IMR-90 (cell line): ENCODE results near the gene PLD3. TPM values are rescaled to one million over a fixed set of nuclear protein-coding genes. Genes with fewer than 3 reads are reported as not detected.

Experiments
- ATAC-seq: fragments of 200-7000 bp; cut with Tn5 transposase; 2 replicates; pipeline ENCODE4 v1.9.1; 2020; ENCODE audit warnings: low read depth, mild to moderate bottlenecking, moderate library complexity
- BruUV-seq: library from RNA; stranded (reverse); fragments of 400-500 nt; replicated peaks from 2 replicates; lab custom pipeline; 2021; lab: Mats Ljungman, UMichigan
- CTCF ChIA-PET: fragments of 300-600 bp; formaldehyde crosslinking; extraction: SDS; loops from one replicate; lab custom pipeline; 2021; ENCODE audit warnings: antibody characterized with exemption; lab: Yijun Ruan, JAX
- POLR2A ChIA-PET: fragments of 300-600 bp; sonication (Branson Sonifier 250); formaldehyde crosslinking; loops from one replicate; lab custom pipeline; 2022; ENCODE audit warnings: antibody characterized with exemption; ENCODE audit not compliant: unreplicated experiment; lab: Charles Lee
- DNase-seq: peaks from one replicate; pipeline ENCODE4 v3.0.0; 2013
- H2AFZ ChIP-seq: replicated peaks from 2 replicates; pipeline ENCODE3; 2013; ENCODE audit warnings: low read length, mild to moderate bottlenecking; ENCODE audit not compliant: poor library complexity
- H2AK5ac ChIP-seq: 2 replicates; pipeline ENCODE4 v1.6.1; 2013; ENCODE audit warnings: low read depth, low read length, inconsistent platforms
- H2AK9ac ChIP-seq: replicated peaks from 2 replicates; pipeline ENCODE3; 2013; ENCODE audit warnings: mild to moderate bottlenecking, low read depth, low read length, moderate library complexity; ENCODE audit not compliant: poor library complexity
- H2BK120ac ChIP-seq: 2 replicates; pipeline ENCODE4 v1.6.1; 2013; ENCODE audit warnings: low read depth, low read length, inconsistent platforms
- H2BK15ac ChIP-seq: 3 replicates; pipeline ENCODE4 v1.6.1; 2013; ENCODE audit warnings: low read depth, low read length, inconsistent platforms
- H2BK20ac ChIP-seq: 2 replicates; pipeline ENCODE4 v1.6.1; 2013; ENCODE audit warnings: low read depth, mild to moderate bottlenecking, inconsistent platforms, low read length, moderate library complexity
- H2BK5ac ChIP-seq: 2 replicates; pipeline ENCODE4 v1.6.1; 2013; ENCODE audit warnings: mild to moderate bottlenecking, low read depth, low read length, inconsistent platforms; ENCODE audit not compliant: poor library complexity, severe bottlenecking
- H3K14ac ChIP-seq: replicated peaks from 2 replicates; pipeline ENCODE4 v1.6.1; 2013; ENCODE audit warnings: low read depth, low read length, inconsistent platforms
- H3K18ac ChIP-seq: 2 replicates; pipeline ENCODE4 v1.6.1; 2013; ENCODE audit warnings: low read depth, low read length, control low read depth
- H3K23ac ChIP-seq: 2 replicates; pipeline ENCODE4 v1.6.1; 2013; ENCODE audit warnings: low read depth, low read length, inconsistent platforms
- H3K27ac ChIP-seq: 2 replicates; pipeline ENCODE4 v1.5.1; 2013; ENCODE audit warnings: mild to moderate bottlenecking, control low read depth, low read length; ENCODE audit not compliant: insufficient read depth
- H3K27me3 ChIP-seq: 2 replicates; pipeline ENCODE4 v1.6.1; 2013; ENCODE audit warnings: low read length; ENCODE audit not compliant: control insufficient read depth, insufficient read depth
- H3K36me3 ChIP-seq: 2 replicates; pipeline ENCODE4 v1.6.1; 2013; ENCODE audit warnings: low read length, mixed read lengths; ENCODE audit not compliant: control insufficient read depth, insufficient read depth
- H3K4ac ChIP-seq: 2 replicates; pipeline ENCODE4 v1.6.1; 2013; ENCODE audit warnings: low read depth, low read length, inconsistent platforms
- H3K4me1 ChIP-seq: 2 replicates; pipeline ENCODE4 v1.6.1; 2013; ENCODE audit warnings: low read length, mixed read lengths; ENCODE audit not compliant: control insufficient read depth, insufficient read depth
- H3K4me2 ChIP-seq: 2 replicates; pipeline ENCODE4 v1.6.1; 2013; ENCODE audit warnings: low read depth, mild to moderate bottlenecking, control low read depth, low read length, moderate library complexity
- H3K4me3 ChIP-seq: 2 replicates; pipeline ENCODE4 v1.5.1; 2013; ENCODE audit warnings: low read depth, mild to moderate bottlenecking, control low read depth, low read length, moderate library complexity; ENCODE audit not compliant: insufficient read depth
- H3K56ac ChIP-seq: 2 replicates; pipeline ENCODE4 v1.6.1; 2013; ENCODE audit warnings: low read length, inconsistent platforms; ENCODE audit not compliant: insufficient read depth; ENCODE audit errors: extremely low read depth
- H3K79me1 ChIP-seq, 2 experiments: 2 replicates each; pipeline ENCODE4 v1.6.1; 2013; ENCODE audit warnings: low read length in 2 of 2, inconsistent platforms in 1 of 2, low read depth in 1 of 2
- H3K9ac ChIP-seq: 2 replicates; pipeline ENCODE4 v1.6.1; 2013; ENCODE audit warnings: low read depth, low read length, control low read depth
- H3K9me1 ChIP-seq: 2 replicates; pipeline ENCODE4 v1.6.1; 2013; ENCODE audit warnings: low read length, inconsistent platforms; ENCODE audit not compliant: insufficient read depth
- H3K9me3 ChIP-seq: 2 replicates; pipeline ENCODE4 v1.6.1; 2013; ENCODE audit warnings: low read length; ENCODE audit not compliant: control insufficient read depth, insufficient read depth
- H4K20me1 ChIP-seq: 2 replicates; pipeline ENCODE4 v1.6.1; 2013; ENCODE audit warnings: low read length, inconsistent platforms; ENCODE audit not compliant: insufficient read depth
- H4K5ac ChIP-seq: 2 replicates; pipeline ENCODE4 v1.6.1; 2013; ENCODE audit warnings: mild to moderate bottlenecking, low read depth, low read length, control low read depth
- H4K8ac ChIP-seq, 2 experiments: 2 replicates each; pipeline ENCODE4 v1.6.1; 2013; ENCODE audit warnings: low read depth in 2 of 2, low read length in 2 of 2, control low read depth in 1 of 2, inconsistent platforms in 1 of 2
- H4K91ac ChIP-seq: 2 replicates; pipeline ENCODE4 v1.6.1; 2013; ENCODE audit warnings: low read depth, low read length, inconsistent platforms; ENCODE audit not compliant: insufficient read depth
- CEBPB ChIP-seq: IDR thresholded peaks from 2 replicates; pipeline ENCODE4 v1.6.1; 2012; ENCODE audit warnings: low read depth, low read length, improper control_type of control experiment
- MAZ ChIP-seq: IDR thresholded peaks from 2 replicates; pipeline ENCODE4 v1.6.1; 2012; ENCODE audit warnings: low read depth, mild to moderate bottlenecking, low read length, improper control_type of control experiment, moderate library complexity, borderline replicate concordance
- NFE2L2 ChIP-seq: fragments of 150-350 bp; IDR thresholded peaks from 2 replicates; pipeline ENCODE4 v1.6.1; 2016; ENCODE audit warnings: low read depth, mild to moderate bottlenecking, low read length
- RAD21 ChIP-seq: IDR thresholded peaks from 2 replicates; pipeline ENCODE4 v1.6.1; 2012; ENCODE audit warnings: low read length, improper control_type of control experiment
- RFX5 ChIP-seq: IDR thresholded peaks from 2 replicates; pipeline ENCODE4 v1.8.0; 2012; ENCODE audit warnings: low read depth, mild to moderate bottlenecking, low read length, moderate library complexity
- whole genome bisulfite sequencing, 2 experiments: methylation state at CpG; one replicate each; pipeline versions ENCODE4 v1.1.5 to v1.1.7; 2013; ENCODE audit warnings: missing lambda C conversion rate in 2 of 2; ENCODE audit not compliant: insufficient read length in 1 of 2; ENCODE audit errors: extremely low coverage in 2 of 2; 5-methylcytosine and 5-hydroxymethylcytosine counted together
- dilution Hi-C: fragments of 300-500 bp; cut with HindIII; formaldehyde crosslinking; loops from one replicate; pipeline ENCODE4 v1.14.3; 2018; ENCODE audit warnings: low sequenced_read_pairs; ENCODE audit not compliant: unreplicated experiment
- in situ Hi-C: fragments of 300-500 bp; cut with MboI; formaldehyde crosslinking; loops from 3 replicates; pipeline ENCODE4 v1.14.3; 2019; ENCODE audit warnings: low sequenced_read_pairs, inconsistent platforms, mixed read lengths
- intact Hi-C: fragments of 100-400 bp; cut with micrococcal nuclease; formaldehyde crosslinking; loops from 2 replicates; pipeline ENCODE4 v1.10.0; 2022
- polyA plus RNA-seq, 3 experiments: library from polyadenylated mRNA; depleted of rRNA; stranded (reverse); fragments of >200 nt; gene quantifications; 2 replicates each; pipeline ENCODE4 v1.2.3, GENCODE V29; 2012; ENCODE audit warnings: low replicate concordance in 1 of 3
- total RNA-seq: library from RNA; depleted of rRNA; stranded (reverse); fragments of >200 nt; gene quantifications from 2 replicates; pipeline ENCODE4 v1.2.3, GENCODE V29; 2012
- TF ChIP-seq, protein P1 (sequence below): conservative IDR thresholded peaks from 2 replicates; pipeline ENCODE4 v1.5.1; 2012; ENCODE audit warnings: mild to moderate bottlenecking, low read depth, low read length, improper control_type of control experiment
- TF ChIP-seq, protein P2 (sequence below): fragments of 150-350 bp; IDR thresholded peaks from 2 replicates; pipeline ENCODE4 v1.6.1; 2016; ENCODE audit warnings: low read depth, mild to moderate bottlenecking, low read length, moderate library complexity, borderline replicate concordance

Gene PLD3
- total and polyA plus RNA-seq, 2 of the 4 experiments (the other 2 are of a cell fraction), result 117 to 665 TPM

DNA sequence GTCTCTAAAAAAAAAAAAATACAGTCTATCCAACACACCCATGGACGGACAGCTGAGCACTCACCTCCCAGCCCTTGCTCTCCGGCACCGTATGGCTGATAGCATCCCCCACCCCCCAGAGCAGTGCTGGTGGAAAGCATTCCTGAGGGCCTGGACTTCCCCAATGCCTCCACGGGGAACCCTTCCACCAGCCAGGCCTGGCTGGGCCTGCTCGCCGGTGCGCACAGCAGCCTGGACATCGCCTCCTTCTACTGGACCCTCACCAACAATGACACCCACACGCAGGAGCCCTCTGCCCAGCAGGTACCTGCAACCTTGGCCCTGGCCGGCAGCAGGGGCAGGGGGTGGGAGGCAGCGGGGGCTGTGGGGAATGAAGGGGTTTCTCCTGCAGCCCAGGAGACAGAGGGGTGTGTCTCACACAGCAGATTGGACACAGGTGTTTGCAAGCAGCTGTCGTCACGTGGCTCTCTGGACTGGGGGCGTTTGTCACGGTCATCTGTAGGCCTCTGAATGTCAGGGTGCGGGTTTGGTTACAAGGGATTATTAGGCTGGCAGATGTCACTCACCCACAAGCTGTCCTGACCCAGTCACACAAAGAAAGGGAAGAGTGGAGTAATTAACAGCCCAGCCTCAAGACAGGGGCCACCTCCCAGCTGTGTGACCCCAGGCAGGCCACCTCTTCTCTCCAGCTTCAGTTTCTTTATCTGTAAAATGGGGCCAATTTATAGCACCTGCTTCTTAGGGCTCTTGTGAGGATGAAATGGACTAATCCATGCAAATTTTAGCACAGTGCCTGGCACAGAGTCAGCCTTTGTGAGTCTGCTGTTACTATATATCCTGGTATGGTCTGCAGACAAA is 19.3 kb downstream of the PLD3 start:
- Histone ChIP-seq H2BK20ac (no peak overlapping the region), H4K20me1 (peaks cover 2% of the 10 kb centered on the region; the same call in 1 of the 2 replicates), H2AK9ac (no peak overlapping the region), H3K27me3 (no peaks in the 10 kb centered on the region), H3K9me1 (peaks cover 18% of the 10 kb centered on the region), H3K23ac (no peak overlapping the region), H2BK5ac (no peak overlapping the region), H3K14ac (no peak overlapping the region), H3K9ac (no peak overlapping the region), H4K8ac (no peak overlapping the region), H3K9me3 (no peaks in the 10 kb centered on the region), H3K18ac (no peak overlapping the region), H3K27ac (no peak overlapping the region), H3K36me3 (peaks cover 47% of the 10 kb centered on the region), H3K4me2 (no peak overlapping the region), H4K5ac (no peak overlapping the region), H3K79me1 (peaks cover 9 to 34% of the 10 kb centered on the region in 2 experiments), H3K4ac (no peak overlapping the region), H4K91ac (no peak overlapping the region), H2BK120ac (no peak overlapping the region), H3K4me3 (no peak overlapping the region), H2BK15ac (no peak overlapping the region), H2AK5ac (no peak overlapping the region), H3K4me1 (peaks cover 10% of the 10 kb centered on the region), H2AFZ (no peak overlapping the region), H3K56ac (no peak overlapping the region)
- ChIA-PET POLR2A (no interaction called here), CTCF (no interaction called here)
- DNase-seq (no peak), ATAC-seq (no peak)
- BruUV-seq, result no TSS peak
- 50% methylated on average over 1 of the region's 16 CpGs; no CpG with 5 or more reads in 1 of the 2 experiments for WGBS, 2 experiments
- in situ Hi-C loops (no loop called here), dilution Hi-C loops (no loop called here), intact Hi-C loops (no loop called here)
- TF ChIP-seq RAD21 (no peak), RFX5 (no peak), NFE2L2 (no peak), MAZ (no peak), CEBPB (no peak)
- TF ChIP-seq, protein P1, sequence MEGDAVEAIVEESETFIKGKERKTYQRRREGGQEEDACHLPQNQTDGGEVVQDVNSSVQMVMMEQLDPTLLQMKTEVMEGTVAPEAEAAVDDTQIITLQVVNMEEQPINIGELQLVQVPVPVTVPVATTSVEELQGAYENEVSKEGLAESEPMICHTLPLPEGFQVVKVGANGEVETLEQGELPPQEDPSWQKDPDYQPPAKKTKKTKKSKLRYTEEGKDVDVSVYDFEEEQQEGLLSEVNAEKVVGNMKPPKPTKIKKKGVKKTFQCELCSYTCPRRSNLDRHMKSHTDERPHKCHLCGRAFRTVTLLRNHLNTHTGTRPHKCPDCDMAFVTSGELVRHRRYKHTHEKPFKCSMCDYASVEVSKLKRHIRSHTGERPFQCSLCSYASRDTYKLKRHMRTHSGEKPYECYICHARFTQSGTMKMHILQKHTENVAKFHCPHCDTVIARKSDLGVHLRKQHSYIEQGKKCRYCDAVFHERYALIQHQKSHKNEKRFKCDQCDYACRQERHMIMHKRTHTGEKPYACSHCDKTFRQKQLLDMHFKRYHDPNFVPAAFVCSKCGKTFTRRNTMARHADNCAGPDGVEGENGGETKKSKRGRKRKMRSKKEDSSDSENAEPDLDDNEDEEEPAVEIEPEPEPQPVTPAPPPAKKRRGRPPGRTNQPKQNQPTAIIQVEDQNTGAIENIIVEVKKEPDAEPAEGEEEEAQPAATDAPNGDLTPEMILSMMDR, result no peak
- TF ChIP-seq, protein P2, sequence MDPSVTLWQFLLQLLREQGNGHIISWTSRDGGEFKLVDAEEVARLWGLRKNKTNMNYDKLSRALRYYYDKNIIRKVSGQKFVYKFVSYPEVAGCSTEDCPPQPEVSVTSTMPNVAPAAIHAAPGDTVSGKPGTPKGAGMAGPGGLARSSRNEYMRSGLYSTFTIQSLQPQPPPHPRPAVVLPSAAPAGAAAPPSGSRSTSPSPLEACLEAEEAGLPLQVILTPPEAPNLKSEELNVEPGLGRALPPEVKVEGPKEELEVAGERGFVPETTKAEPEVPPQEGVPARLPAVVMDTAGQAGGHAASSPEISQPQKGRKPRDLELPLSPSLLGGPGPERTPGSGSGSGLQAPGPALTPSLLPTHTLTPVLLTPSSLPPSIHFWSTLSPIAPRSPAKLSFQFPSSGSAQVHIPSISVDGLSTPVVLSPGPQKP, result no peak
